NK-92 (cell line): ENCODE results near the gene ZNF407.

Experiments
- DNase-seq: peaks from one replicate; lab custom pipeline; 2025; ENCODE audit not compliant: unreplicated experiment; lab: John Stamatoyannopoulos, UW

The ZNF407 gene

GRCh38 chr18:74916773-74917393 lies 319.2 kb downstream of the ZNF407 start:
- no peak for DNase-seq

DNA sequence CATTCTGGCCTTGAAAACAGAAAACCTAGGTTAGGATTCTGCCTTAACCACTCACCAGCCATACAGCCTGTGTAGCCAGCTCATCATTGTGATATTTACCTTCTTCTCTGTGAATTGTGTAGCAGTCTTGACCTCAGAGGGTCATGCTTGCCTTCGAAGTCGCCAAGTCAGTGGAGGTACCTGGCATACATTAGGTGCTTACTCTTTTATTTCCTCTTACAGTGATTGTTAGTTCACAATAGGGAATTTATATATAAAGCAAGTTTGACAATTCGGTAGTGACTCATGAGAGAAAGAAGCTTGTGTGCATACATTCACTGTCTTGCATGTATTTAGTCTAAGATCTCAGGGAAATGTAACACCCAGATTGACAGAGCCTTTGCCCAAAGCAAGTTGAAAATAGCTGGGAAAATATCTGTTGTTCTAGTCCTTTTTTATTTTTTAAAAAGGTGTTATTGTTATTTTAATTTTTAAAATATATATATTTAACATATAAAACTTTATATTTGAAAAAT lies 320.7 kb downstream of the ZNF407 start:
- no peak for DNase-seq

GRCh38 chr18:74921057-74921820 lies 323.6 kb downstream of the ZNF407 start:
- DNase-seq, result no peak

DNA sequence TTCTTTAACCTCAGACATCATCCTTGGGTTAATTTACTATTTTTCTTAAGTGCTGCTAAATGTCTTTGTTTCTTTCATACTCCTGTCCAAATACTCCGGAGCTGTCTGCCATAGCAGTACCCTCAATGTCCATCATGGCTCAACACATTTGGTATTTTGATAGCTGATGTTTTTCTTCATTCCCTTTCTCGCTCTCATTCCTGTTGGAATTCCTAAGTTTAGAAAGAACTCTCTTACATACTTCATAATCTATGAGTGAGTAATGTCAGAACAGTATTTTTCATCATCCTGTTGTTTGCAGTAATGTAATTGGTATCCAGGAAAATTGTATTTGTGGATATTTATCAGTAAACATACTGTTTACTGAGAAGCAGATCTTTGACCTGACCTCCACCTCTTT lies 328.4 kb downstream of the ZNF407 start:
- no peak for DNase-seq

DNA sequence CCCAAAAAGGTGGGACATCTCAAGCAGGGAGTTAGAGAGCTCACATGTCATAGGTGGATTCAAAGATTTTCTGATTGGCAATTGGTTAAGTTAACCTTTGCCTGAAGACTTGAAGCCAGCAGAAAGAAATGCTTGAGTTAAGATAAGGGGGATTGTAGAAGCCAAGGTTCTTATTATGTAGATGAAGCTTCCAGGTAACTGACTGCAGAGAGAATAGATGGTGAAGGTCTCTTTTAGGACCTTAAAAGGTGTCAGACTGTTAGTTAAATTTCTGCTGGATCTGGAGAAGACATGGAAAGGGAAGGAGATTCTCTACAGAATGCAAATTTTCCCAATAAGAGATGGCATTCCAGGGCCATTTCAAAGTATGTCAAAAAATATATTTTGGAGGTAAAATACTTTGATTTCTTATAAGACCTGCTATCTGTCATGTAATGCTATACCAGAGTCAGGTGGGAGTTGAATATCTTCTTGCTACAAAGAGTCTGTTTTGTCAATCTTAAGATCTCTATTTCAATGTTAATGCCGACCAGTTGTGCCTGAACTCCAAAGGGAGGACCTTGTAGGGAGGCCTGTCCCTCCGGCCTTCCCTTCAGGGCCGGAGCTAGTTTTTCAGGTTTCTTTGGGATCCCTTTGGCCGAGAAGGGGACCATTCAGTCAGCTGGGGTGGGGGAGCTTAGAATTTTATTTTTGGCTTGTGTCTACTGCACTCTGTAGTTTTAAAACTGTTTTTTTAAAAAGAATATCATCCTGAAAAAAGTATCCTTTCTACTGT lies 330.7 kb downstream of the ZNF407 start:
- DNase-seq, result no peak

- no peak for DNase-seq
Measured at GRCh38 chr18:74929110-74929509, 331.4 kb downstream of the ZNF407 start.

- no peak for DNase-seq
Measured at GRCh38 chr18:74930616-74931015, 332.9 kb downstream of the ZNF407 start.

- no peak for DNase-seq
Measured at GRCh38 chr18:74933930-74934329, 336.3 kb downstream of the ZNF407 start.

DNA sequence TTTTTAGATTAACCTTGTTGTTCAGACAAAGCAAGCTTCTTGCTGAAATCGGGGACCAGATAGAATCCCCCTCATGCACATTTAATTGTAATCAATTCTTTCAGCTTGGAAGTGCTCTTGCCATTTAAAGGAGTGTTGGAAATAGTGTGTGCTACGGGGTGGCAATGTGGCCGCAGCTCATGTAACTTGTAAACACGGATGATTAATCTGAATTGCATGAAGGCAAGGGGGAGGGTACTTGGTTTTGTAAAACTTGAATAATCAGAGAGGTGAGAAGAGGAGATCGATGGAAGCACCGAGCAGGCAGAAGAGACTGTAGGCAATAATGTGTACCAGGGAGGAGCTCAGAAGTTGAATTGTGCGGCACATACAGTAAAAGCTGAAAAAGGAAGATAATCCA lies 337.8 kb downstream of the ZNF407 start:
- no peak for DNase-seq

- no peak for DNase-seq
Measured at GRCh38 chr18:74936343-74936742, 338.7 kb downstream of the ZNF407 start.

GRCh38 chr18:74937291-74937690 lies 339.6 kb downstream of the ZNF407 start:
- no peak for DNase-seq

GRCh38 chr18:74940856-74941255 lies 343.2 kb downstream of the ZNF407 start:
- DNase-seq, result no peak

- DNase-seq, result no peak
Measured at GRCh38 chr18:74942319-74942910, 344.7 kb downstream of the ZNF407 start.

GRCh38 chr18:74944676-74945075 lies 347.0 kb downstream of the ZNF407 start:
- no peak for DNase-seq

- DNase-seq, result no peak
Measured at GRCh38 chr18:74945774-74946545, 348.3 kb downstream of the ZNF407 start.

- no peak for DNase-seq
Measured at GRCh38 chr18:74946646-74947375, 349.1 kb downstream of the ZNF407 start.

GRCh38 chr18:74947417-74947816 lies 349.7 kb downstream of the ZNF407 start:
- no peak for DNase-seq

GRCh38 chr18:74947875-74948274 lies 350.2 kb downstream of the ZNF407 start:
- no peak for DNase-seq

GRCh38 chr18:74949611-74950010 lies 351.9 kb downstream of the ZNF407 start:
- DNase-seq, result no peak

- DNase-seq, result no peak
Measured at GRCh38 chr18:74950479-74950878, 352.8 kb downstream of the ZNF407 start.
